Neural progenitor cell (in vitro differentiated cells): ENCODE measurements around the gene RAB25. TPM values are rescaled to one million over a fixed set of nuclear protein-coding genes. Genes with fewer than 3 reads are reported as not detected.

ENCODE experiments used
- DNase-seq: peaks from one replicate; pipeline ENCODE4 v3.0.0-alpha.2; 2016; ENCODE audit warnings: low spot score
- H2AFZ ChIP-seq: fragments of 200-600 bp; sonication (generic); replicated peaks from 2 replicates; pipeline ENCODE4 v1.6.1; 2016; ENCODE audit warnings: antibody characterized with exemption
- H3F3A ChIP-seq: fragments of 200-600 bp; sonication (generic); 2 replicates; pipeline ENCODE4 v1.6.1; 2016; ENCODE audit warnings: antibody characterized with exemption, low read depth
- H3K27ac ChIP-seq: fragments of 200-600 bp; sonication (generic); 2 replicates; pipeline ENCODE4 v1.5.1; 2016; ENCODE audit warnings: mild to moderate bottlenecking
- H3K27me3 ChIP-seq: fragments of 200-600 bp; sonication (generic); 2 replicates; pipeline ENCODE4 v1.6.1; 2016; ENCODE audit warnings: mild to moderate bottlenecking, moderate library complexity
- H3K36me3 ChIP-seq: fragments of 200-600 bp; sonication (generic); 2 replicates; pipeline ENCODE4 v1.5.1; 2016
- H3K4me1 ChIP-seq: fragments of 200-600 bp; sonication (generic); 2 replicates; pipeline ENCODE4 v1.6.1; 2016; ENCODE audit warnings: mixed run types
- H3K4me2 ChIP-seq: fragments of 200-600 bp; sonication (generic); 2 replicates; pipeline ENCODE4 v1.6.1; 2016
- H3K4me3 ChIP-seq: fragments of 200-600 bp; sonication (generic); 2 replicates; pipeline ENCODE4 v1.5.1; 2016
- H3K79me2 ChIP-seq: fragments of 200-600 bp; sonication (generic); 2 replicates; pipeline ENCODE4 v1.6.1; 2016; ENCODE audit warnings: low read depth
- H3K9ac ChIP-seq: fragments of 200-600 bp; sonication (generic); 2 replicates; pipeline ENCODE4 v1.6.1; 2016
- H3K9me3 ChIP-seq: fragments of 200-600 bp; sonication (generic); 2 replicates; pipeline ENCODE4 v1.5.1; 2016; ENCODE audit warnings: low read depth
- H4K20me1 ChIP-seq: fragments of 200-600 bp; sonication (generic); 2 replicates; pipeline ENCODE4 v1.6.1; 2016; ENCODE audit warnings: low read depth
- H3K27ac Mint-ChIP-seq: 3 replicates; pipeline ENCODE4 v1.8.0; 2021; ENCODE audit warnings: mixed read lengths
- H3K27me3 Mint-ChIP-seq: 2 replicates; pipeline ENCODE4 v1.8.0; 2022; ENCODE audit warnings: low read depth, mild to moderate bottlenecking, inconsistent platforms, moderate library complexity, mixed read lengths; ENCODE audit not compliant: insufficient read depth
- H3K36me3 Mint-ChIP-seq: 3 replicates; pipeline ENCODE4 v1.8.0; 2021; ENCODE audit warnings: mixed read lengths
- H3K4me1 Mint-ChIP-seq: 3 replicates; pipeline ENCODE4 v1.8.0; 2021; ENCODE audit warnings: mixed read lengths
- H3K4me3 Mint-ChIP-seq: 3 replicates; pipeline ENCODE4 v1.8.0; 2021; ENCODE audit warnings: mild to moderate bottlenecking, moderate library complexity, mixed read lengths
- H3K9me3 Mint-ChIP-seq: 3 replicates; pipeline ENCODE4 v1.8.0; 2020; ENCODE audit warnings: mixed read lengths
- CTCF ChIP-seq: fragments of 200-600 bp; sonication (generic); IDR thresholded peaks from 2 replicates; pipeline ENCODE4 v1.5.1; 2017; ENCODE audit warnings: antibody characterized with exemption, mild to moderate bottlenecking
- EZH2 ChIP-seq: fragments of 200-600 bp; sonication (generic); IDR thresholded peaks from 2 replicates; pipeline ENCODE4 v1.6.1; 2017; ENCODE audit warnings: antibody characterized with exemption, mild to moderate bottlenecking, moderate library complexity
- EZH2phosphoT487 ChIP-seq: fragments of 200-600 bp; sonication (generic); IDR thresholded peaks from 2 replicates; pipeline ENCODE4 v1.6.1; 2017; ENCODE audit warnings: antibody characterized with exemption
- total RNA-seq: library from RNA; depleted of rRNA; stranded (reverse); fragments of >200 nt; gene quantifications from 2 replicates; pipeline ENCODE4 v1.2.3, GENCODE V29; 2015; ENCODE audit warnings: low replicate concordance

The RAB25 gene
- total RNA-seq, 1 donor from 2014 or later = 2.4 TPM

GRCh38 chr1:156021954-156022353 is 39.0 kb upstream of the RAB25 start:
- H3K4me1 Mint-ChIP-seq = peaks cover 24% of the 10 kb centered on the region
- peaks cover 4% of the 10 kb centered on the region for H3F3A ChIP-seq

GRCh38 chr1:156024801-156025200 is 36.2 kb upstream of the RAB25 start:
- Histone ChIP-seq H3K9me3 (no peaks in the 10 kb centered on the region), H4K20me1 (peaks cover 6% of the 10 kb centered on the region), H3K79me2 (peaks cover 9% of the 10 kb centered on the region), H3K4me2 (no peak overlapping the region), H3K27me3 (peaks cover 31% of the 10 kb centered on the region), H3F3A (peaks cover 4% of the 10 kb centered on the region), H3K4me3 (no peak overlapping the region), H3K27ac (no peak overlapping the region), H2AFZ (no peak overlapping the region), H3K36me3 (no peaks in the 10 kb centered on the region), H3K4me1 (peaks cover 4% of the 10 kb centered on the region), H3K9ac (no peak overlapping the region)
- no peak for DNase-seq
- TF ChIP-seq EZH2phosphoT487 (no peak), CTCF (no peak), EZH2 (no peak)
- Mint-ChIP-seq H3K9me3 (no peaks in the 10 kb centered on the region), H3K27me3 (peaks cover 4% of the 10 kb centered on the region), H3K4me1 (peaks cover 18% of the 10 kb centered on the region), H3K4me3 (no peak overlapping the region), H3K27ac (no peak overlapping the region), H3K36me3 (peaks cover 2% of the 10 kb centered on the region)

More at GRCh38 chr1:156021954-156022353, 39.0 kb upstream of the RAB25 start:
- no peak overlapping the region for H3K4me2 ChIP-seq
- H3K27me3 ChIP-seq = peaks cover 31% of the 10 kb centered on the region
- Mint-ChIP-seq H3K27ac (no peak overlapping the region), H3K4me3 (no peak overlapping the region), H3K27me3 (peaks cover 4% of the 10 kb centered on the region), H3K9me3 (no peaks in the 10 kb centered on the region), H3K36me3 (peaks cover 13% of the 10 kb centered on the region)
- no peak for TF ChIP-seq EZH2phosphoT487
- TF ChIP-seq EZH2 = no peak
- no peak for TF ChIP-seq CTCF
- DNase-seq = no peak
- H3K4me1 ChIP-seq = peaks cover 7% of the 10 kb centered on the region
- H3K9me3 ChIP-seq = no peaks in the 10 kb centered on the region
- H3K79me2 ChIP-seq = peaks cover 35% of the 10 kb centered on the region
- H2AFZ ChIP-seq = no peak overlapping the region
- no peak overlapping the region for H3K27ac ChIP-seq
- peaks cover 7% of the 10 kb centered on the region for H3K36me3 ChIP-seq
- no peak overlapping the region for H3K4me3 ChIP-seq
- H4K20me1 ChIP-seq = peaks cover 7% of the 10 kb centered on the region
- H3K9ac ChIP-seq = no peak overlapping the region

GRCh38 chr1:156025876-156026275 is 35.1 kb upstream of the RAB25 start:
- no peak overlapping the region for H3K27ac ChIP-seq
- Mint-ChIP-seq H3K36me3 (no peaks in the 10 kb centered on the region), H3K27me3 (peaks cover 2% of the 10 kb centered on the region), H3K4me1 (peaks cover 12% of the 10 kb centered on the region), H3K27ac (peak overlapping the region; percentile 28), H3K9me3 (no peaks in the 10 kb centered on the region), H3K4me3 (peak overlapping the region; percentile 48)
- peak; percentile 79 for TF ChIP-seq CTCF
- no peak for TF ChIP-seq EZH2
- no peak for TF ChIP-seq EZH2phosphoT487
- H2AFZ ChIP-seq = peak overlapping the region; percentile 99
- H3K79me2 ChIP-seq = no peaks in the 10 kb centered on the region
- no peaks in the 10 kb centered on the region for H3K9me3 ChIP-seq
- no peak overlapping the region for H3K9ac ChIP-seq
- H3K36me3 ChIP-seq = no peaks in the 10 kb centered on the region
- peaks cover 4% of the 10 kb centered on the region for H3F3A ChIP-seq
- H3K4me1 ChIP-seq = peaks cover 2% of the 10 kb centered on the region
- no peak overlapping the region for H3K4me3 ChIP-seq
- peak overlapping the region; percentile 35 for H3K4me2 ChIP-seq
- H3K27me3 ChIP-seq = peaks cover 31% of the 10 kb centered on the region
- peak; percentile 84 for DNase-seq
- H4K20me1 ChIP-seq = no peaks in the 10 kb centered on the region
